Iris pigment epithelial cell (primary cell): ENCODE results near the gene ASTN2.

Experiments
- DNase-seq: peaks from one replicate; pipeline ENCODE4 v3.0.0-alpha.2; 2011; ENCODE audit warnings: low read depth

ASTN2 gene

GRCh38 chr9:116661037-116661954 lies 753.6 kb downstream of the ASTN2 start:
- DNase-seq = peak; percentile 79

GRCh38 chr9:116658265-116658664 lies 756.6 kb downstream of the ASTN2 start:
- DNase-seq = no peak

- DNase-seq = peak; percentile 20
Observed at GRCh38 chr9:116656977-116657376, 757.9 kb downstream of the ASTN2 start.

- no peak for DNase-seq
Observed at GRCh38 chr9:116656501-116656971, 758.3 kb downstream of the ASTN2 start.

GRCh38 chr9:116654059-116654355 lies 760.9 kb downstream of the ASTN2 start:
- no peak for DNase-seq

- DNase-seq = no peak
Observed at GRCh38 chr9:116653348-116654058, 761.4 kb downstream of the ASTN2 start.

GRCh38 chr9:116647515-116647809 lies 767.4 kb downstream of the ASTN2 start:
- DNase-seq = no peak

- peak; percentile 52 for DNase-seq
Observed at GRCh38 chr9:116646661-116647514, 768.0 kb downstream of the ASTN2 start.

GRCh38 chr9:116644091-116644688 lies 770.7 kb downstream of the ASTN2 start:
- DNase-seq = peak; percentile 69

- no peak for DNase-seq
Observed at GRCh38 chr9:116643691-116644090, 771.2 kb downstream of the ASTN2 start.

- peak; percentile 34 for DNase-seq
Observed at GRCh38 chr9:116641292-116642059, 773.4 kb downstream of the ASTN2 start.

GRCh38 chr9:116639251-116639741 lies 775.6 kb downstream of the ASTN2 start:
- DNase-seq = peak; percentile 20

- no peak for DNase-seq
Observed at GRCh38 chr9:116635908-116636307, 778.9 kb downstream of the ASTN2 start.

GRCh38 chr9:116632990-116633838 lies 781.6 kb downstream of the ASTN2 start:
- DNase-seq = peak; percentile 51

- no peak for DNase-seq
Observed at GRCh38 chr9:116629634-116630033, 785.2 kb downstream of the ASTN2 start.

- peak; percentile 24 for DNase-seq
Observed at GRCh38 chr9:116628716-116629115, 786.1 kb downstream of the ASTN2 start.

GRCh38 chr9:116627433-116627832 lies 787.4 kb downstream of the ASTN2 start:
- DNase-seq = no peak

- no peak for DNase-seq
Observed at GRCh38 chr9:116626762-116627161, 788.1 kb downstream of the ASTN2 start.

- DNase-seq = no peak
Observed at GRCh38 chr9:116623715-116624114, 791.1 kb downstream of the ASTN2 start.

GRCh38 chr9:116617389-116617788 lies 797.5 kb downstream of the ASTN2 start:
- DNase-seq = no peak
